Ascending aorta (tissue), 2 donors: ENCODE results near the gene MMADHC. TPM values are rescaled to one million over a fixed set of nuclear protein-coding genes. Genes with fewer than 3 reads are reported as not detected.

Source experiments
- DNase-seq, 2 donors: peaks; one replicate each; pipeline ENCODE4 v3.0.0-alpha.2; 2019; ENCODE audit warnings: low spot score in 2 of 2
- H3K27ac ChIP-seq, 2 donors: fragments of 200-600 bp; sonication (generic); one replicate each; pipeline ENCODE4 v1.5.1; 2016 to 2017; ENCODE audit warnings: mild to moderate bottlenecking in 1 of 2
- H3K27me3 ChIP-seq: fragments of 200-600 bp; sonication (generic); one replicate; pipeline ENCODE4 v1.5.1; 2017
- H3K36me3 ChIP-seq, 2 donors: fragments of 200-600 bp; sonication (generic); one replicate each; pipeline ENCODE4 v1.5.1; 2016
- H3K4me1 ChIP-seq, 2 donors: fragments of 200-600 bp; sonication (generic); one replicate each; pipeline ENCODE4 v1.5.1; 2016 to 2017; ENCODE audit warnings: mild to moderate bottlenecking in 1 of 2
- H3K4me3 ChIP-seq, 2 donors: fragments of 200-600 bp; sonication (generic); one replicate each; pipeline ENCODE4 v1.5.1; 2016 to 2017; ENCODE audit warnings: mild to moderate bottlenecking in 1 of 2
- H3K9me3 ChIP-seq, 2 donors: fragments of 200-600 bp; sonication (generic); one replicate each; pipeline ENCODE4 v1.5.1; 2016
- intact Hi-C: fragments of 100-400 bp; cut with DNase I; formaldehyde crosslinking; loops from one replicate; pipeline ENCODE4 v1.15.1; 2023
- total RNA-seq: library from RNA; depleted of rRNA; stranded (reverse); fragments of >200 nt; gene quantifications from one replicate; pipeline ENCODE4 v1.1.0, GENCODE V29; 2016
- TF ChIP-seq, protein P1 (sequence below), 3 experiments: fragments of 200-600 bp in 2 of 3; fragments of 450-650 bp in 1 of 3; sonication (generic) in 2 of 3; IDR thresholded peaks; one replicate each; pipeline ENCODE4 v1.5.1; 2016 to 2019; ENCODE audit warnings: antibody characterized with exemption in 3 of 3, mild to moderate bottlenecking in 1 of 3, moderate library complexity in 1 of 3

Gene MMADHC
- total RNA-seq, 1 donor from 2014 or later: 35.8 TPM

GRCh38 chr2:149526689-149527088 lies 60.9 kb downstream of the MMADHC start:
- no peak for DNase-seq
- Histone ChIP-seq H3K4me3 (no peak overlapping the region), H3K27me3 (no peaks in the 10 kb centered on the region), H3K4me1 (no peaks in the 10 kb centered on the region), H3K36me3 (no peaks in the 10 kb centered on the region), H3K9me3 (no peaks in the 10 kb centered on the region), H3K27ac (no peak overlapping the region)
- intact Hi-C loops: no loop called here
- TF ChIP-seq, protein P1, sequence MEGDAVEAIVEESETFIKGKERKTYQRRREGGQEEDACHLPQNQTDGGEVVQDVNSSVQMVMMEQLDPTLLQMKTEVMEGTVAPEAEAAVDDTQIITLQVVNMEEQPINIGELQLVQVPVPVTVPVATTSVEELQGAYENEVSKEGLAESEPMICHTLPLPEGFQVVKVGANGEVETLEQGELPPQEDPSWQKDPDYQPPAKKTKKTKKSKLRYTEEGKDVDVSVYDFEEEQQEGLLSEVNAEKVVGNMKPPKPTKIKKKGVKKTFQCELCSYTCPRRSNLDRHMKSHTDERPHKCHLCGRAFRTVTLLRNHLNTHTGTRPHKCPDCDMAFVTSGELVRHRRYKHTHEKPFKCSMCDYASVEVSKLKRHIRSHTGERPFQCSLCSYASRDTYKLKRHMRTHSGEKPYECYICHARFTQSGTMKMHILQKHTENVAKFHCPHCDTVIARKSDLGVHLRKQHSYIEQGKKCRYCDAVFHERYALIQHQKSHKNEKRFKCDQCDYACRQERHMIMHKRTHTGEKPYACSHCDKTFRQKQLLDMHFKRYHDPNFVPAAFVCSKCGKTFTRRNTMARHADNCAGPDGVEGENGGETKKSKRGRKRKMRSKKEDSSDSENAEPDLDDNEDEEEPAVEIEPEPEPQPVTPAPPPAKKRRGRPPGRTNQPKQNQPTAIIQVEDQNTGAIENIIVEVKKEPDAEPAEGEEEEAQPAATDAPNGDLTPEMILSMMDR (IDR thresholded peaks at IDR 0.05): no peak

DNA sequence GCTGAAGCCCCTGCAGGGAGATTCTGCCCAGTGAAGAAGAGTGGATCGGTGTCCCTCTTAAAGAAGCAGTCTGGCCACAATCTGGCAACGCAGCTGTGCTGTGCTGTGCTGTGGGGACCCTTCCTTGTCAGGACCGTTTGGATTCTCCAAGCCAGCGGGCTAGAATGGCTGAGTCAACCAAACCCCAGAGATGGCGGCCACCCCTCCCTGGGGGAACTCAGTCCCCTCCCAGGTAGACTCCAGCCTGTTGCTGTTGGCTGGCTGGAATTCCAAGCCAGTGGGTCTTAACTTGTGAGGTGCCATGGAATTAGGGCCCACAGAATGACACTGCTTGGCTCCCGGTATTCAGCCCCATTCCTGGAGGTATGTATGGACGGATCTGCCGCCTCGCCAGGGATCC lies 62.3 kb downstream of the MMADHC start:
- DNase-seq: no peak
- Histone ChIP-seq H3K36me3 (no peaks in the 10 kb centered on the region), H3K4me1 (no peaks in the 10 kb centered on the region), H3K27ac (no peak overlapping the region), H3K4me3 (no peak overlapping the region), H3K9me3 (no peaks in the 10 kb centered on the region), H3K27me3 (no peaks in the 10 kb centered on the region)
- intact Hi-C loops: no loop called here
- TF ChIP-seq, protein P1 (IDR thresholded peaks at IDR 0.05): no peak
